Right cardiac atrium (tissue), 5 donors: Measurements from ENCODE around the gene BRDT. TPM values are rescaled to one million over a fixed set of nuclear protein-coding genes. Genes with fewer than 3 reads are reported as not detected.

Experiments used
- ATAC-seq, 2 donors: fragments of 200-7000 bp; cut with Tn5 transposase; one replicate each; pipeline versions ENCODE4 v1.8.0 to v1.9.1; 2020; ENCODE audit warnings: moderate library complexity in 2 of 2, mild to moderate bottlenecking in 1 of 2
- DNase-seq, 3 donors: peaks; one replicate each; pipeline ENCODE4 v3.0.0-alpha.2; 2020
- H3K27ac ChIP-seq: one replicate; pipeline ENCODE4 v1.5.1; 2013; ENCODE audit warnings: mild to moderate bottlenecking, low read length, control low read depth, moderate library complexity
- H3K27me3 ChIP-seq: one replicate; pipeline ENCODE4 v1.6.1; 2013; ENCODE audit not compliant: control insufficient read depth, insufficient read depth
- H3K4me1 ChIP-seq: one replicate; pipeline ENCODE4 v1.6.1; 2013; ENCODE audit warnings: low read length; ENCODE audit not compliant: control insufficient read depth, insufficient read depth
- H3K4me3 ChIP-seq: one replicate; pipeline ENCODE4 v1.5.1; 2013; ENCODE audit warnings: low read length, control low read depth
- H3K9me3 ChIP-seq: one replicate; pipeline ENCODE4 v1.6.1; 2013; ENCODE audit warnings: low read length; ENCODE audit not compliant: control insufficient read depth
- WGBS: extraction: QIAGEN DNeasy Blood & Tissue Kit; methylation state at CpG from one replicate; pipeline ENCODE4 v1.1.7; 2013; 5-methylcytosine and 5-hydroxymethylcytosine counted together
- intact Hi-C, 4 donors: fragments of 100-400 bp; cut with DNase I; formaldehyde crosslinking; loops; one replicate each; pipeline versions ENCODE4 v1.11.0 to v1.14.0; 2022 to 2023
- long read RNA-seq, 4 donors: library from polyadenylated mRNA; unstranded; transcript quantifications; one replicate each; pipeline ENCODE4 v2.0.0, GENCODE V29; 2020 to 2021
- polyA plus RNA-seq: library from polyadenylated mRNA; stranded (reverse); fragments of 200-250 nt; gene quantifications from one replicate; pipeline ENCODE4 v1.2.3, GENCODE V29; 2013
- total RNA-seq, 4 donors: library from RNA; stranded (reverse); fragmentation: NEBNext Ultra II Directional; extraction: Animal tissue kit (Norgen Biotek cat#: 25700); gene quantifications; one replicate each; pipeline ENCODE4 v1.2.1, GENCODE V29; 2021
- donor health status: healthy with polysubstance abuse.
- donor health status: DM: no; HTN: yes; CAD: no.
- donor health status: DM: no; HTN: no; CAD: no.
- donor health status: DM: no; HTN: yes; CAD: no; lungs with severe emphysema.
- donor health status: DM: yes; HTN: yes; CAD: no.

Gene BRDT
- not detected for total RNA-seq
- polyA plus RNA-seq = not detected
- long read RNA-seq, donor 1 = 0 reads
- long read RNA-seq, donor 2 = 0 reads
- long read RNA-seq, donor 3 = 0 reads
- long read RNA-seq, donor 4 = 0 reads

- H3K4me3 ChIP-seq = no peak within 1 kb of the TSS
- ATAC-seq (no peak), DNase-seq (peak in 1 of 3 donors; percentile 56)
- H3K9me3 ChIP-seq = no peaks in the 10 kb centered on the region
- no peaks in the 10 kb centered on the region for H3K4me1 ChIP-seq
- H3K27ac ChIP-seq = no peak within 1 kb of the TSS
- no peaks in the 10 kb centered on the region for H3K27me3 ChIP-seq
- intact Hi-C loops = no loop called here
- 90% methylated on average over 23 of the region's 23 CpGs for WGBS
These were observed at the start of gene BRDT for GRCh38 chr1:91949356-91949699. BRDT (plus strand) TSS chr1:91949401; CDS start chr1:91962755, 13,354 bp downstream.

- H3K9me3 ChIP-seq = no peaks in the 10 kb centered on the region
- H3K4me3 ChIP-seq = no peak overlapping the region
- 95% methylated on average over 1 of the region's 1 CpG for WGBS
- intact Hi-C loops = no loop called here
- ATAC-seq (peak in 1 of 2 donors; percentile 55), DNase-seq (no peak)
- H3K27ac ChIP-seq = no peak overlapping the region
- H3K27me3 ChIP-seq = no peaks in the 10 kb centered on the region
- no peaks in the 10 kb centered on the region for H3K4me1 ChIP-seq
These were observed 48.6 kb upstream of the BRDT start for GRCh38 chr1:91900562-91900961.

- DNase-seq (no peak), ATAC-seq (no peak)
- Histone ChIP-seq H3K9me3 (no peaks in the 10 kb centered on the region), H3K4me1 (no peaks in the 10 kb centered on the region), H3K27me3 (no peaks in the 10 kb centered on the region), H3K4me3 (no peak overlapping the region), H3K27ac (no peak overlapping the region)
- intact Hi-C loops = no loop called here
These were observed 48.0 kb upstream of the BRDT start for GRCh38 chr1:91901231-91901630.

- Histone ChIP-seq H3K9me3 (no peaks in the 10 kb centered on the region), H3K27ac (no peak overlapping the region), H3K4me1 (no peaks in the 10 kb centered on the region), H3K4me3 (no peak overlapping the region), H3K27me3 (no peaks in the 10 kb centered on the region)
- intact Hi-C loops = no loop called here
- DNase-seq (no peak), ATAC-seq (no peak)
- 77% methylated on average over 1 of the region's 1 CpG for WGBS
These were observed 36.9 kb upstream of the BRDT start for GRCh38 chr1:91912266-91912665.

GRCh38 chr1:91913018-91913417 is 36.2 kb upstream of the BRDT start:
- DNase-seq (no peak), ATAC-seq (peak in 1 of 2 donors; percentile 29)
- WGBS = 54% methylated on average over 3 of the region's 3 CpGs
- no peaks in the 10 kb centered on the region for H3K9me3 ChIP-seq
- no peak overlapping the region for H3K27ac ChIP-seq
- H3K4me1 ChIP-seq = no peaks in the 10 kb centered on the region
- H3K27me3 ChIP-seq = no peaks in the 10 kb centered on the region
- H3K4me3 ChIP-seq = no peak overlapping the region
- intact Hi-C loops = no loop called here

- 73% methylated on average over 4 of the region's 4 CpGs for WGBS
- Histone ChIP-seq H3K27ac (no peak overlapping the region), H3K27me3 (no peaks in the 10 kb centered on the region), H3K9me3 (no peaks in the 10 kb centered on the region), H3K4me3 (no peak overlapping the region), H3K4me1 (no peaks in the 10 kb centered on the region)
- ATAC-seq (no peak), DNase-seq (no peak)
- intact Hi-C loops = no loop called here
These were observed 33.2 kb upstream of the BRDT start for GRCh38 chr1:91916046-91916445.

- intact Hi-C loops = no loop called here
- Histone ChIP-seq H3K4me3 (no peak overlapping the region), H3K27ac (no peak overlapping the region), H3K27me3 (no peaks in the 10 kb centered on the region), H3K9me3 (no peaks in the 10 kb centered on the region), H3K4me1 (no peaks in the 10 kb centered on the region)
- DNase-seq (no peak), ATAC-seq (no peak)
- 60% methylated on average over 5 of the region's 5 CpGs for WGBS
These were observed 32.3 kb upstream of the BRDT start for GRCh38 chr1:91916811-91917460.

- no peak overlapping the region for H3K4me3 ChIP-seq
- no peaks in the 10 kb centered on the region for H3K9me3 ChIP-seq
- no peaks in the 10 kb centered on the region for H3K27me3 ChIP-seq
- intact Hi-C loops = no loop called here
- H3K27ac ChIP-seq = no peak overlapping the region
- DNase-seq (no peak), ATAC-seq (peak in 1 of 2 donors; percentile 82)
- no peaks in the 10 kb centered on the region for H3K4me1 ChIP-seq
- WGBS = 80% methylated on average over 8 of the region's 8 CpGs
These were observed 29.2 kb upstream of the BRDT start for GRCh38 chr1:91919962-91920361.

- intact Hi-C loops = no loop called here
- WGBS = 75% methylated on average over 2 of the region's 2 CpGs
- no peaks in the 10 kb centered on the region for H3K4me1 ChIP-seq
- DNase-seq = no peak
- no peak overlapping the region for H3K27ac ChIP-seq
- ATAC-seq = peak in 1 of 2 donors; percentile 33
- H3K27me3 ChIP-seq = no peaks in the 10 kb centered on the region
- H3K4me3 ChIP-seq = no peak overlapping the region
- H3K9me3 ChIP-seq = no peaks in the 10 kb centered on the region
These were observed 25.1 kb upstream of the BRDT start for GRCh38 chr1:91924146-91924545.

- no peak for ATAC-seq
- H3K9me3 ChIP-seq = no peaks in the 10 kb centered on the region
- no peak overlapping the region for H3K4me3 ChIP-seq
- no peak overlapping the region for H3K27ac ChIP-seq
- intact Hi-C loops = loop anchor here in 3 of 4 donors (2.0 to 5.0 kb wide), 3 partner anchors 413 to 415 kb away; no protein-coding TSS in a partner anchor
- no peak for DNase-seq
- no peaks in the 10 kb centered on the region for H3K27me3 ChIP-seq
- 88% methylated on average over 4 of the region's 4 CpGs for WGBS
- H3K4me1 ChIP-seq = no peaks in the 10 kb centered on the region
These were observed 23.4 kb upstream of the BRDT start for GRCh38 chr1:91925644-91926435.

GRCh38 chr1:91928026-91928425 is 21.2 kb upstream of the BRDT start:
- intact Hi-C loops = loop anchor here in 2 of 4 donors (2.0 to 5.0 kb wide), 2 partner anchors 416 to 417 kb away; no protein-coding TSS in a partner anchor
- no peaks in the 10 kb centered on the region for H3K27me3 ChIP-seq
- no peaks in the 10 kb centered on the region for H3K4me1 ChIP-seq
- H3K9me3 ChIP-seq = no peaks in the 10 kb centered on the region
- DNase-seq (no peak), ATAC-seq (no peak)
- H3K4me3 ChIP-seq = no peak overlapping the region
- H3K27ac ChIP-seq = no peak overlapping the region
- WGBS = 96% methylated on average over 2 of the region's 2 CpGs
